HG02852 (cell line): ENCODE results near the gene VPS50.

Experiments
- ATAC-seq: cut with Tn5 transposase; IDR thresholded peaks from one replicate; pipeline ENCODE4 v1.9.1; 2021; ENCODE audit warnings: mild to moderate bottlenecking, moderate library complexity; ENCODE audit not compliant: unreplicated experiment

Gene VPS50

GRCh38 chr7:93231799-93232672 is at the start of gene VPS50:
Gene VPS50 (plus strand): TSS chr7:93232366. CDS start chr7:93232468, 102 bp downstream.
- peak; percentile 99 for ATAC-seq

DNA sequence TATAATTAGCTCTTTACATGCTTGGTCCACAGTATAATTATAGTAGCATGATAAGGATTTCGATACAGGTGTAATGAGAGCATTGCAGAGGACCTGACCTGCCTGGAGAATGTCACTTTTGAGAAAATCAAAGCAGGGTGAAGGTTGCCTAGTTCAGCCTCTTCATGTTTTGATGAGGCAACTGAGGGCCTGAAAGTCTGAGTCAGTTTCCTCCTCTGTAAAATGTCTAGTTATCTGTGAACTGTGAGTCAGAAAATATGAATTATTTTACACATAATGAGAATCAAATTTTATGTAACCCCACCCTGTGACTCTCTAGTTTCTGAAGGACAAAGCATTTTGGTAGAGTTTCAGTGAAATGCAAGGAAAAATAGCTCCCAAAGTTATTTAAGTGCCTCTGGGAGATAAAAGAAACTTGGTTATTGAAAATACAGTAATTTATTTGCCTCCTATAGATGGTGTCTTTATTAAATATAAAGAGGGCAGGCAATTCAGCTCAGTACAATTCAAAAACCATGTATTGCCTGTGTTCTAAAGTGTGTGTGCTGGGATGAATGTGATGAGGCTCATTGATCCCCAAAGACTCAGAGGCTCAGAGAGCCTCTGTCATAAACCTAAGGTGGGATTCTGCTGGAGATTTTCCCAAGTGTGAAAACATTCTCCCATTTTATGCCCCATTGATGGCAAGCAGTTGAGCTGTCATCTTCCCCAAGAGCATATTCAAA is 46.7 kb upstream of the VPS50 start:
- no peak for ATAC-seq

DNA sequence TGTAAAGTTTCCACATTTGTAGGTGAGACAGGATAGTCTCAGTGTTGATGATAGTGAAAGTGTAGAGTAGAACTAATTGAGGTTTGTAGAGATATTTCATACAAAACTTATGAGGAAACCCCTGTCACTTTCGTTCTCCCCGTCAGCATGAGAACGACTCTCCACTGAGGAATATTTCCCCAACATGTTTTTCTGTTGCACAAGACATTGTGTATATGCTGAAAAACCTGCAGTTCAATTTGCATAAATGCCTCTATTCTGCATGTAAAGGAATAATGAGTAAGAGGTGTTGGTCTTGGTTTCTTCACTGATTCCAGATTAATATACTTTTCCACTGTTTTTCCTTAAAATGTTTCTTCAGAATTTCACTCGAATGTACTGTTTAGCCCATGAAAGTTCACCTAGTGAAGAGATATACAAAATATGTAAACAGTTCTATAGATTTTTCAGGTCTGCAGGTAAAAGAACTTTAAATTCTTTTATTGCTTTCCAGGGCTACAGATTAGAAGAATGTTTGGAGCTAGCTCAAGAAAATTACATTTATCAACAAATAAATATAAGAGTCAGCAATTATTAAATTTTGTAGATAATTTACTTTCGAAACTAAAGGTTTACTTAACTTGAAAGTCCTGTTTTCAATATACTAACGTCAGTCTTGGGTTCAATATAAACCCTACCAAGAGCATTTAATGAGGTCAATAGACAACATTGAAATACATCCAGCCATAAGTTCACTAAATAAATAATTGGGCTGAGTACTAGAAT is 43.1 kb upstream of the VPS50 start:
- no peak for ATAC-seq

- ATAC-seq = no peak
Observed at GRCh38 chr7:93194386-93194785, 37.8 kb upstream of the VPS50 start.

DNA sequence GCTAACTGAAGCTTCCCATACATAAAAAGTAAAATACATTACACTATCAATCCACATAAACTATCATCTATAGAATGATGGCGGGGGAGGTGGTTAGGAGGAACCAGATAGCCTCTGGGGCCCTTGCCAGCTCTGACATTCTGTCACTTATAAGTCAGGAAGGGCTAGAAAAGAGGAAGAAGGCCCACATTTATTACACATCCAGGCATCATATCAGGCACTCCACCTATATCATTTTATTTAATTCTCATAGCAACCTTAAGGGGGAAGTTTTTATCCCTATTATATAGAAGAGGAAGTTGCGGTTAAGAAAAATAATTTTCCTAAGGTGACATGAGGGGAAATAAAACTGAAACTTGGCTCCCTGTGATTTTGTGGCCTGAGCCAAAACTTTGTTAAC is 35.8 kb upstream of the VPS50 start:
- no peak for ATAC-seq

GRCh38 chr7:93198472-93198871 is 33.7 kb upstream of the VPS50 start:
- no peak for ATAC-seq

DNA sequence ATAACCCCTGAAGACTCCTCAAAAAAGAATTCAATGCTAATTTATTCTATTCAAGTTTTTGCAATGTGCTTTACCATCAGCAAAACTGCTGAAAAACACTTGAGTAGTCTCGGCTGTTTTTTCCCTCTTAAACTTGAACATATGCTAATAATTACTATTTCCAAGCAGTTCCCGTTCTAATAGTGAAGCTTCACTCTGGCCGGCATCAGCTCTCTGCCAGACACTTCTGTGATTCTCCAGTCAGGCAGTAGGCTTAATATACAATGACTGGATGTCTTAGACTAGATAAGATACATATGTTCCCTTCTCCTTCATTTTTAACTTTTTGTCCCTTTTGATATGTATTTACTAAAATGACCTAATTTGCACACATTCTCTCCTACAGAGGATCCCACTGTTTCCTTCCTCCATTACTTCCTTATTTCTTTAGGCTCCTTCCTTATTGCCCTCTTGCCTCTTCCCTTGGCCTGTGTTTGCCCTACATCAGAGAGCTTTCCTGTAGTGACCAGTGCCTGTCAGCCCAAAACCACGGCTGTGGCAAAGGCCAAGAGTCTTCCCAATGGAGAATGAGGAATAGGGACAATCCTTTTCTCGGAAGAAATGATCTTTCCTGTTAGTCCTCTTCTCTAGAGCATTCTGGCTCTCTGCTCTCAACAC is 29.4 kb upstream of the VPS50 start:
- no peak for ATAC-seq

- ATAC-seq = no peak
Observed at GRCh38 chr7:93203496-93203895, 28.7 kb upstream of the VPS50 start.

DNA sequence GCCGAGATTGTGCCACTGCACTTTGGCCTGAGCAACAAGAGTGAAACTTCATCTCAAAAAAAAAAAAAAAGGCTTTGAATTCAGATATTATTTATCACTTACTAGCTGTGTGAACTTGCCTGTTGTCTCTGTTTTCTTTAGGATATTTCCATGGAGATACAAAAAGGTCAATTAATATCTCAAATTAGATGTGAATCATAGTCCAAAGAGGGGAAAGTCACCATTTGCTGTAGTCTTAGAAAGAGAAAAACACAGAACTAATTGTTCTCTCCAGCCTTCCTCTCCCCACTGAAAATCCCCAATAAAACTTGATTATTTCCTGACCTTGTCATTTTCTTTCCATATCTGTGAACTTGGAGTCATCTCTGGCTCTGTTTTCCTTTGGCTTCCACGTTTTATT is 27.1 kb upstream of the VPS50 start:
- ATAC-seq = no peak

DNA sequence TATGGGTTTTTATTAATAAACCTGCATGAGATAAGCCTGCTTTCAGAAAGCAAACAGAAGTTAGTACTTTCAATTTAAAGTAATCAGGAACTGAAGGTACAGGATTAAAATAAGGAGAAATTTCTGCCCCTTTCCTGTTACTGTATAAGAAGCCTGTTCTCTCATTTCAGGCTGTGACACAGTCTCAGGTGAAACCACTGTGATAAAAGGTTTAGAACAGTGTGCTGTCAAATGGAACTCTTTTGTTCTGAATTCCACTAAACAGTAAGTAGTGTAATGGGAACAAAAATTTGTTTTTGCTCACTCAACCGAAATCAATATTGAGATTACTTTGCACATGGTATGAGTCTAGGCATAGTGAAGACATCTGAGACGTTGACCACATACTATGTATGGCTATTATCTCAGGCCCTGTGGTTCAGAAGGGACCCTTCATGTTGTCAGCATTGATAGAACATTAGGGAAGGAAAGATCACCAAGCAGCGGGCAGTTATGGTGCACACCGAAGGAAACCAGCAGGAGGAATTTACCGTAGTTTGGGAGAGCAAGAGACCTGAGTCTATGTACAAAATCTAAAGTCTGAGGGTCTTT is 20.8 kb upstream of the VPS50 start:
- no peak for ATAC-seq

GRCh38 chr7:93212881-93213280 is 19.3 kb upstream of the VPS50 start:
- no peak for ATAC-seq

GRCh38 chr7:93218997-93219827 is 13.0 kb upstream of the VPS50 start:
- ATAC-seq = no peak

DNA sequence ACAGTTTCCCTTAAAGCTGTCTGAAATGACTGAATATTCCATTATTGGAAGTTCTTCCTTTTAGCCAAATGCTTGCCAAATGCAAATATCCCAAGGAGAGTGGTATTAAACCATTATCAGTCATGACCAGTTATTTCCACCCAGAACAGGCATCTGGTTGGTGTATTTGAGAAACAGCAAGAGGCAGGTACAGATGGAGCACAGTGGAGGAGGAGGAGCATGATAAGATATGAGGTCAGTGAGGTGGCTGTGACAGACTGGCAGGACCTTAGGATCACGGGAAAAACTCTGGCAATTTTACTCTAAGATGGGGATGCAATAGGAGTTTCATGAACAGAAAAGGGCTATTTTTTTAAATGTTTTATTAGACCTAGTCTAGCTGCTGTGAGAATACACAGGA is 12.3 kb upstream of the VPS50 start:
- ATAC-seq = no peak

- no peak for ATAC-seq
Observed at GRCh38 chr7:93226310-93226709, 5.9 kb upstream of the VPS50 start, which contains the start of gene HEPACAM2. Gene HEPACAM2 (minus strand): TSS chr7:93226469.

DNA sequence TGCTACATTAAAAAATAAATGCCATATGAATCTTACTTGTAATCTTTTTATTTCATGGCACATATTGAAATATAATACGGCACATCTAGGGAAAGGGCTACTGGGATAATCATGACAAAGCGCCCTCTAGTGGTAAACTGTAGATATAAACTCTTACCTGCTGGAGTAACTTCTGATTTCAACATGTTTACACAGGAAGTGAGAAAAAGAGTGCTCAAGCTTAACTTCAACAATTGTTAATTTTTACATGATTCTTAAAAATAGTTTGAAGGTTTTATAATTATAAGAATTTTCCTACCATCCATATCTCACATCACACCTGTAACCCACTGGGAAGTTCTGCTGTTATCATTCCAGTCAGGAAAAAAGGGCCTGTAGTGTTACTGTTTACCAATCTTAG is 3.9 kb upstream of the VPS50 start:
- no peak for ATAC-seq

- ATAC-seq = no peak
Observed at GRCh38 chr7:93231259-93231658, 907 bp upstream of the VPS50 start.

DNA sequence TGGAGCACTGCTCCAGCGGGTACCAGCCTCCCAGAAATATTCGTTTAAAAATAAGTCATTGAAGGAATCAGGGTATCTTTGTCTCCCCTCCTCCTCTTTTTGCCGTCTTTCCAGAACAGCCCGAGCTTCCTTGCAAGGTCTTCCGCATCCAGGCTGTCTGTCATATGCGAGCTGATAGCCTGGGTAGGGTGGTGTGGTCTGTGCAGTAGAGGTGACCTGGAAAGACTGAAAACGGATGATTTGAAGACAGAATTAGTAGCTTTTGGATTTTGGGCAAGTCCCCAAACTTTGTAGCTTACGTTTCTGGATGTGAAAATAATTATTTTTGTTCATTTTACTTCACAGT is 480 bp downstream of the VPS50 start:
- ATAC-seq = no peak

GRCh38 chr7:93235541-93235940 is 3.4 kb downstream of the VPS50 start:
- ATAC-seq = no peak

GRCh38 chr7:93238131-93238530 is 6.0 kb downstream of the VPS50 start:
- no peak for ATAC-seq

DNA sequence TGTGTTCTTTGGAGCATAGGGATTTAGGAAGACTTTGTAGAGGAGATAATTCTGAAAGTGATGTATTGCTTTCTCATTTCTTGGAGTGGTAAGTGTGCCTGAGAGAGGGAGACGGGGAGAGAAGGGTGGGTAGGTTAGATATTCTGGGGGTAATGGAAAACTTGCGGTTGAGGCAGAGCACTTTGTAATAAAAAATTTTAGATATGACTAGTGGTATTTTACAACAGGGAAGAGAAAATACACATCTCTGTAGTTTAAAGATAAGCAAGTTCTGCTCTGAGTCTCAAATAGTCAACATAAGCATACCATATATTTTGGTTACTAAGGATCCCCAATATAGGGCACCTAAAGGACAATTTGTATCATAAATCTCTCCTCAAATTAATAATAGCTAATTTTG is 6.6 kb downstream of the VPS50 start:
- no peak for ATAC-seq
